Neuronal stem cell (in vitro differentiated cells): ENCODE data around the gene OLIG2.

Source experiments
- DNase-seq: peaks from one replicate; pipeline ENCODE4 v3.0.0-alpha.2; 2013; ENCODE audit warnings: low spot score
- H2AFZ ChIP-seq: one replicate; pipeline ENCODE4 v1.6.1; 2013; ENCODE audit warnings: mild to moderate bottlenecking, low read length, inconsistent platforms
- H2AK5ac ChIP-seq: 2 replicates; pipeline ENCODE4 v1.6.1; 2013; ENCODE audit warnings: low read depth, mild to moderate bottlenecking, inconsistent platforms, low read length, moderate library complexity, mixed read lengths
- H2BK120ac ChIP-seq: 2 replicates; pipeline ENCODE4 v1.6.1; 2013; ENCODE audit warnings: low read depth, mild to moderate bottlenecking, inconsistent platforms, low read length, moderate library complexity, mixed read lengths
- H2BK12ac ChIP-seq: one replicate; pipeline ENCODE4 v1.6.1; 2013; ENCODE audit warnings: low read length, inconsistent platforms
- H2BK15ac ChIP-seq: 2 replicates; pipeline ENCODE4 v1.6.1; 2013; ENCODE audit warnings: mild to moderate bottlenecking, low read length, inconsistent platforms, mixed read lengths
- H2BK5ac ChIP-seq: one replicate; pipeline ENCODE4 v1.6.1; 2013; ENCODE audit warnings: inconsistent platforms, mild to moderate bottlenecking, low read length, moderate library complexity
- H3K14ac ChIP-seq: one replicate; pipeline ENCODE4 v1.6.1; 2013; ENCODE audit warnings: low read length, inconsistent platforms
- H3K18ac ChIP-seq: 2 replicates; pipeline ENCODE4 v1.6.1; 2013; ENCODE audit warnings: low read length, inconsistent platforms
- H3K23ac ChIP-seq: 2 replicates; pipeline ENCODE4 v1.6.1; 2013; ENCODE audit warnings: low read depth, mild to moderate bottlenecking, mixed read lengths, low read length, inconsistent platforms; ENCODE audit not compliant: poor library complexity
- H3K27ac ChIP-seq: replicated peaks from 3 replicates; pipeline ENCODE4 v1.5.1; 2013; ENCODE audit warnings: low read length, inconsistent platforms
- H3K27me3 ChIP-seq, 3 experiments: 2 replicates each; pipeline ENCODE4 v1.6.1; 2013; ENCODE audit warnings: low read length in 3 of 3, mild to moderate bottlenecking in 2 of 3, inconsistent platforms in 1 of 3, low read depth in 1 of 3, mixed read lengths in 1 of 3, moderate library complexity in 1 of 3; ENCODE audit not compliant: control insufficient read depth in 3 of 3, insufficient read depth in 3 of 3
- H3K36me3 ChIP-seq, 2 donors: replicated peaks in 1 of 2; 2 replicates each; pipeline ENCODE4 v1.6.1; 2013; ENCODE audit warnings: low read length in 2 of 2; ENCODE audit not compliant: control insufficient read depth in 2 of 2, insufficient read depth in 2 of 2
- H3K4ac ChIP-seq: 2 replicates; pipeline ENCODE4 v1.6.1; 2013; ENCODE audit warnings: inconsistent platforms, mild to moderate bottlenecking, low read length, moderate library complexity
- H3K4me1 ChIP-seq, 2 donors: 1 replicate in 1 of 2; 2 replicates in 1 of 2; pipeline ENCODE4 v1.6.1; 2013; ENCODE audit warnings: low read length in 2 of 2, low read depth in 1 of 2; ENCODE audit not compliant: control insufficient read depth in 2 of 2, insufficient read depth in 1 of 2
- H3K4me2 ChIP-seq: one replicate; pipeline ENCODE4 v1.6.1; 2013; ENCODE audit warnings: mild to moderate bottlenecking, low read length, inconsistent platforms; ENCODE audit not compliant: insufficient read depth, poor library complexity, severe bottlenecking
- H3K4me3 ChIP-seq, 2 donors: 2 replicates each; pipeline ENCODE4 v1.5.1; 2013; ENCODE audit warnings: low read length in 2 of 2, mild to moderate bottlenecking in 2 of 2, inconsistent platforms in 1 of 2, moderate library complexity in 1 of 2
- H3K79me1 ChIP-seq: one replicate; pipeline ENCODE4 v1.6.1; 2013; ENCODE audit warnings: low read depth, mild to moderate bottlenecking, inconsistent platforms, low read length, moderate library complexity
- H3K9ac ChIP-seq: one replicate; pipeline ENCODE4 v1.6.1; 2013; ENCODE audit warnings: mild to moderate bottlenecking, low read depth, low read length, inconsistent platforms; ENCODE audit not compliant: poor library complexity
- H3K9me3 ChIP-seq, 2 donors: replicated peaks in 1 of 2; 2 replicates each; pipeline versions ENCODE3 to v1.6.1; 2013; ENCODE audit warnings: low read length in 2 of 2, mild to moderate bottlenecking in 2 of 2, inconsistent platforms in 1 of 2, low read depth in 1 of 2, mixed read lengths in 1 of 2, moderate library complexity in 1 of 2; ENCODE audit not compliant: control insufficient read depth in 2 of 2, insufficient read depth in 1 of 2
- H4K8ac ChIP-seq: one replicate; pipeline ENCODE4 v1.6.1; 2013; ENCODE audit warnings: low read depth, mild to moderate bottlenecking, inconsistent platforms, low read length, moderate library complexity
- H4K91ac ChIP-seq: one replicate; pipeline ENCODE4 v1.6.1; 2013; ENCODE audit warnings: low read length, low read depth, mild to moderate bottlenecking, inconsistent platforms; ENCODE audit not compliant: poor library complexity
- WGBS, 2 donors: extraction: QIAGEN DNeasy Blood & Tissue Kit; methylation state at CpG; one replicate each; pipeline ENCODE4 v1.1.7; 2013; ENCODE audit warnings: missing lambda C conversion rate in 2 of 2, mixed read lengths in 1 of 2; ENCODE audit not compliant: insufficient read length in 2 of 2, insufficient replicate concordance in 1 of 2; ENCODE audit errors: extremely low coverage in 2 of 2; 5-methylcytosine and 5-hydroxymethylcytosine counted together

Gene OLIG2

DNA sequence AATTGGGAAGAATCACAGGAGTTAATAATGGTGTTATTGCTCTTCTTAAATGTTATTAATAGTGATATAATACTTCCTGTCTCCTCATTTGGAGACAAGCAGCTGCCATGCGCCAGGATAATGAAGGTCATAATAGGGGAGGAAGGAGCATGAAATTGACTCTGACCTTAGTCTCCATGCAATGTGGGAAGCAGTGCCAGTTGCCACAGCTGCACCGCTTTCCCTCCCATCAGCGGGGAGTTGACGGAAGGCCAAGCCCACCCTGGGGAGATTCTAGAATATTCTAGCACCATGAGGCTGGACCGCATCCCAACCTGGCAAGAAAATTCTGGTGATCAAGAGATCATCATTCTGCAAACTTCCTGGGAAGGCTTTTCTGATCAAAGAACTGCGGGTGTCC, 33.2 kb downstream of the OLIG2 start:
- no peak overlapping the region for H3K4me3 ChIP-seq
- no peak overlapping the region for H3K4me2 ChIP-seq
- H2AK5ac ChIP-seq = no peak overlapping the region
- no peak overlapping the region for H3K18ac ChIP-seq
- H3K4me1 ChIP-seq = no peaks in the 10 kb centered on the region
- H3K36me3 ChIP-seq = no peaks in the 10 kb centered on the region
- H3K23ac ChIP-seq = no peak overlapping the region
- H3K79me1 ChIP-seq = no peaks in the 10 kb centered on the region
- H3K4ac ChIP-seq = no peak overlapping the region
- H4K91ac ChIP-seq = no peak overlapping the region
- H3K9ac ChIP-seq = no peak overlapping the region
- H4K8ac ChIP-seq = no peak overlapping the region
- H3K14ac ChIP-seq = no peak overlapping the region
- peaks cover 0 to 17% (median 14%) of the 10 kb centered on the region in 3 experiments for H3K27me3 ChIP-seq
- peaks cover 0 to 1% of the 10 kb centered on the region in 2 donors for H3K9me3 ChIP-seq
- DNase-seq = no peak
- no peak overlapping the region for H2BK12ac ChIP-seq
- no peak overlapping the region for H3K27ac ChIP-seq
- no peak overlapping the region for H2BK5ac ChIP-seq
- no peak overlapping the region for H2BK15ac ChIP-seq
- whole genome bisulfite sequencing, 2 donors = no CpG with 5 or more reads among the region's 6 CpGs
- H2BK120ac ChIP-seq = no peak overlapping the region
- no peak overlapping the region for H2AFZ ChIP-seq

DNA sequence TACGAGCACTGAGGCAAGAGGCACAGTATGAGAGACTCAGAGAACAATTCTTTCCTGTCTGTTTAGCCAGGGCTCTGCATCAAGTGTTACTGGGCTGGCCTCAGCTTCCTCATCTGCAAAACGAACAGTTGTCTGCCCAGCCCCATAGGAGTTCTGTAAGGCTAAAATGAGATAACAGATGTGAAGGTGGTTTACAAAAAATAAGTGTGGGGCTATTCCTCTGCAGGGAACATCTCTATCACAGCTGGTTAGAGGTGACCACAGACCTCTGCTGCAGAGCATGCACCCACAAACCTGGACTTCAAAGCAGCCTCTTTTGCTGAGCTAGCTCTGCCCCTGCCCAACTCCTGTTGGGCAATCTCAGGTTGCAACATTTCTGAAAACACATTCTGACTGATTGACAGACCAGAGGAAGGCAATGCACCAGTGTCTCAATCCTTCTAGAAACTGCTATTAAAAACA, 33.7 kb downstream of the OLIG2 start:
- H3K9ac ChIP-seq = no peak overlapping the region
- no peak overlapping the region for H2BK5ac ChIP-seq
- peaks cover 0 to 21% (median 16%) of the 10 kb centered on the region in 3 experiments for H3K27me3 ChIP-seq
- no peak overlapping the region for H2BK15ac ChIP-seq
- H3K9me3 ChIP-seq = peaks cover 0 to 1% of the 10 kb centered on the region in 2 donors
- no peak overlapping the region for H2BK12ac ChIP-seq
- H4K8ac ChIP-seq = no peak overlapping the region
- no peak overlapping the region for H3K23ac ChIP-seq
- H3K79me1 ChIP-seq = no peaks in the 10 kb centered on the region
- no peak overlapping the region for H4K91ac ChIP-seq
- no peak overlapping the region for H2BK120ac ChIP-seq
- H2AK5ac ChIP-seq = no peak overlapping the region
- no peak overlapping the region for H2AFZ ChIP-seq
- H3K14ac ChIP-seq = no peak overlapping the region
- DNase-seq = no peak
- no peak overlapping the region for H3K4me2 ChIP-seq
- H3K18ac ChIP-seq = no peak overlapping the region
- H3K4me1 ChIP-seq = no peaks in the 10 kb centered on the region
- H3K27ac ChIP-seq = no peak overlapping the region
- H3K4ac ChIP-seq = no peak overlapping the region
- no peak overlapping the region for H3K4me3 ChIP-seq
- no peaks in the 10 kb centered on the region for H3K36me3 ChIP-seq
- whole genome bisulfite sequencing, 2 donors = no CpG with 5 or more reads among the region's 2 CpGs

DNA sequence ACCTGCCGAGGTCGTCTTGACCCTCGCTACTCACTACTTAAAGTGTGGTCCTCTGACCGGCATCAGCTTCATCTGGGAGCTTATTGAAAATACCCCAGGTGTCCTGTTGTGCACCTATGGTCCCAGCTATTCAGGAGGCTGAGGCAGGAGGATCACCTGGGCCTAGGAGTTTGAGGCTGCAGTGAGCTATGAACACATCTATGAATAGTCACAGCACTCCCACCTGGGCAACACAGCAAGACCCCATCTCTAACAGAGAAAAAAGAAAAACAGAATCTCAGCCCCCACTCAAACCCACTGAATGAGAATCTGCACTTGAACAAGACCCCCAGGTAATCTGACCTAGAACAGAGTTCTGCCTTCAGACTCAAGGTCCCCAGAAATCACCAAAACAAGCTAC, 35.5 kb downstream of the OLIG2 start:
- H3K36me3 ChIP-seq = no peaks in the 10 kb centered on the region
- no peak overlapping the region for H2BK5ac ChIP-seq
- H2AFZ ChIP-seq = no peak overlapping the region
- no peak overlapping the region for H3K9ac ChIP-seq
- no peak overlapping the region for H3K4me2 ChIP-seq
- H3K79me1 ChIP-seq = no peaks in the 10 kb centered on the region
- H3K14ac ChIP-seq = no peak overlapping the region
- H3K9me3 ChIP-seq = peaks cover 0 to 1% of the 10 kb centered on the region in 2 donors
- WGBS, 2 donors = no CpG with 5 or more reads among the region's 4 CpGs
- H3K4me3 ChIP-seq = no peak overlapping the region
- no peak overlapping the region for H3K18ac ChIP-seq
- H2AK5ac ChIP-seq = no peak overlapping the region
- no peak overlapping the region for H2BK12ac ChIP-seq
- H3K23ac ChIP-seq = no peak overlapping the region
- no peak overlapping the region for H4K91ac ChIP-seq
- no peak for DNase-seq
- no peak overlapping the region for H2BK15ac ChIP-seq
- no peak overlapping the region for H3K4ac ChIP-seq
- no peak overlapping the region for H4K8ac ChIP-seq
- H3K27ac ChIP-seq = no peak overlapping the region
- H3K4me1 ChIP-seq = peaks cover 3% of the 10 kb centered on the region in 2 donors
- H3K27me3 ChIP-seq = peaks cover 4 to 36% (median 26%) of the 10 kb centered on the region in 3 experiments
- no peak overlapping the region for H2BK120ac ChIP-seq

DNA sequence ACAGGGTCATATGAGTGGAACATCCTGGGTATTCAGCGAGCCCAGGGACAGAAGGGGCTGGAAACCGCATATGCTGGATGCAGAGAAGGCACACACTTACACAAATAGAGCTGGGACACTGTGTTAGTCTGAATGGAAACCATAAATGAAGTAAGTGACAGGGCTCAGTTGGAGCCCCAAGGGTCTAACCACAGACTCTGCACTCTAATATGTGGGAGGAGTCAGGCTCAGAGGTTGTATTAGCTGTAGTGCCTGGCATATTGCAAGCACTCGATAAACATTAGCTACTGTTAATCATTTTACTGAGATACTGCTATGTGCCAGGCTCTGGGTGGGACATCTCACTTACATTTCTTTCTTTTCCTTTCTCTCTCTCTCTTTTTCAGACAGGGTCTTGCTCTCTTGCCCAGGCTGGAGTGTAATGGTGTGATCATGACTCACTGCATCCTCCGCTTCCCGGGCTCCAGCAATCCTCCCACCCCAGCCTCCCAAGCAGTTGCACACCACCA, 37.7 kb downstream of the OLIG2 start:
- H3K4ac ChIP-seq = no peak overlapping the region
- no peak overlapping the region for H2BK120ac ChIP-seq
- no peak overlapping the region for H4K91ac ChIP-seq
- no CpG with 5 or more reads among the region's 5 CpGs for WGBS, 2 donors
- H2BK5ac ChIP-seq = no peak overlapping the region
- H2AFZ ChIP-seq = no peak overlapping the region
- no peak overlapping the region for H3K4me3 ChIP-seq
- no peak overlapping the region for H3K9ac ChIP-seq
- H3K9me3 ChIP-seq = peaks cover 0 to 1% of the 10 kb centered on the region in 2 donors
- H3K4me2 ChIP-seq = no peak overlapping the region
- no peak overlapping the region for H2AK5ac ChIP-seq
- H3K23ac ChIP-seq = no peak overlapping the region
- H3K14ac ChIP-seq = no peak overlapping the region
- no peak overlapping the region for H3K18ac ChIP-seq
- no peaks in the 10 kb centered on the region for H3K36me3 ChIP-seq
- H3K4me1 ChIP-seq = peaks cover 3% of the 10 kb centered on the region in 2 donors
- peaks cover 4 to 58% (median 31%) of the 10 kb centered on the region in 3 experiments for H3K27me3 ChIP-seq
- H3K27ac ChIP-seq = no peak overlapping the region
- no peaks in the 10 kb centered on the region for H3K79me1 ChIP-seq
- no peak overlapping the region for H2BK15ac ChIP-seq
- no peak overlapping the region for H2BK12ac ChIP-seq
- no peak for DNase-seq
- no peak overlapping the region for H4K8ac ChIP-seq
